NCI-H748 (cell line): ENCODE data around the gene KBTBD12.
"Not testable (repeated sequence)": the region's sequence is repeated elsewhere in the genome, so short reads cannot be mapped to it uniquely, and the experiment has no call there.

Experiments
- DNase-seq: peaks from one replicate; lab custom pipeline; 2025; ENCODE audit not compliant: unreplicated experiment; lab: John Stamatoyannopoulos, UW

The KBTBD12 gene

GRCh38 chr3:127915115-127915936 is at the start of gene KBTBD12:
KBTBD12 (plus strand) TSS chr3:127915232; CDS start chr3:127923062, 7,830 bp downstream.
- no peak for DNase-seq

GRCh38 chr3:127865941-127866340 is 49.1 kb upstream of the KBTBD12 start:
- DNase-seq, result no peak

GRCh38 chr3:127867412-127867811 is 47.6 kb upstream of the KBTBD12 start:
- DNase-seq, result no peak

GRCh38 chr3:127867986-127868385 is 47.0 kb upstream of the KBTBD12 start:
- no peak for DNase-seq

- no peak for DNase-seq
Observed at GRCh38 chr3:127870156-127870555, 44.9 kb upstream of the KBTBD12 start.

GRCh38 chr3:127874097-127874496 is 40.9 kb upstream of the KBTBD12 start:
- DNase-seq, result not testable (repeated sequence)

GRCh38 chr3:127881586-127881985 is 33.4 kb upstream of the KBTBD12 start:
- no peak for DNase-seq

- no peak for DNase-seq
Observed at GRCh38 chr3:127884041-127884440, 31.0 kb upstream of the KBTBD12 start.

- DNase-seq, result no peak
Observed at GRCh38 chr3:127886231-127886955, 28.6 kb upstream of the KBTBD12 start.

- no peak for DNase-seq
Observed at GRCh38 chr3:127886956-127887231, 28.1 kb upstream of the KBTBD12 start.

GRCh38 chr3:127887321-127887720 is 27.7 kb upstream of the KBTBD12 start:
- no peak for DNase-seq

GRCh38 chr3:127888156-127888555 is 26.9 kb upstream of the KBTBD12 start:
- no peak for DNase-seq

GRCh38 chr3:127888564-127889107 is 26.4 kb upstream of the KBTBD12 start:
- no peak for DNase-seq

- no peak for DNase-seq
Observed at GRCh38 chr3:127889461-127889863, 25.6 kb upstream of the KBTBD12 start.

GRCh38 chr3:127889976-127890650 is 24.9 kb upstream of the KBTBD12 start:
- no peak for DNase-seq

GRCh38 chr3:127890651-127891290 is 24.3 kb upstream of the KBTBD12 start:
- DNase-seq, result not testable (repeated sequence)

GRCh38 chr3:127894481-127894880 is 20.6 kb upstream of the KBTBD12 start:
- DNase-seq, result no peak

GRCh38 chr3:127899200-127899599 is 15.8 kb upstream of the KBTBD12 start:
- DNase-seq, result no peak

GRCh38 chr3:127899766-127900165 is 15.3 kb upstream of the KBTBD12 start:
- DNase-seq, result no peak

- DNase-seq, result no peak
Observed at GRCh38 chr3:127900536-127900935, 14.5 kb upstream of the KBTBD12 start.

- no peak for DNase-seq
Observed at GRCh38 chr3:127902486-127902885, 12.5 kb upstream of the KBTBD12 start.
